WTC11 (cell line): ENCODE results near the gene ZFHX3. TPM values are rescaled to one million over a fixed set of nuclear protein-coding genes. Genes with fewer than 3 reads are reported as not detected.

Source experiments
- ATAC-seq: fragments of 200-7000 bp; cut with Tn5 transposase; 2 replicates; pipeline ENCODE4 v1.10.0; 2021; ENCODE audit warnings: mild to moderate bottlenecking, moderate library complexity
- CTCF ChIA-PET: fragments of 300-600 bp; sonication (Branson Sonifier 250); formaldehyde crosslinking; loops from one replicate; lab custom pipeline; 2021; ENCODE audit warnings: antibody characterized with exemption; lab: Charles Lee
- POLR2A ChIA-PET: fragments of 350-600 bp; sonication (Branson Sonifier 250); formaldehyde crosslinking; loops from one replicate; lab custom pipeline; 2021; ENCODE audit warnings: antibody characterized with exemption; lab: Charles Lee
- DNase-seq: peaks from one replicate; pipeline ENCODE4 v3.0.0; 2021; ENCODE audit warnings: low spot score
- H3K27ac Mint-ChIP-seq: 2 replicates; pipeline ENCODE4 v1.8.0; 2021; ENCODE audit warnings: mixed read lengths
- H3K27me3 Mint-ChIP-seq: 2 replicates; pipeline ENCODE4 v1.8.0; 2021; ENCODE audit warnings: low read depth, mild to moderate bottlenecking, moderate library complexity, mixed read lengths
- H3K36me3 Mint-ChIP-seq: 2 replicates; pipeline ENCODE4 v1.8.0; 2021; ENCODE audit warnings: mixed read lengths
- H3K4me1 Mint-ChIP-seq: 2 replicates; pipeline ENCODE4 v1.8.0; 2022; ENCODE audit warnings: mixed read lengths
- H3K4me3 Mint-ChIP-seq: 2 replicates; pipeline ENCODE4 v1.8.0; 2021; ENCODE audit warnings: mild to moderate bottlenecking, moderate library complexity, mixed read lengths
- H3K9me3 Mint-ChIP-seq: 2 replicates; pipeline ENCODE4 v1.8.0; 2021; ENCODE audit warnings: mixed read lengths
- AFF4 ChIP-seq: sonication (generic); formaldehyde crosslinking; IDR thresholded peaks from 2 replicates; pipeline ENCODE4 v1.8.1; 2023; ENCODE audit warnings: mild to moderate bottlenecking, missing genetic modification reagents, borderline replicate concordance
- ATF2 ChIP-seq: sonication (generic); formaldehyde crosslinking; IDR thresholded peaks from 2 replicates; pipeline ENCODE4 v1.8.1; 2022; ENCODE audit warnings: low read depth, missing genetic modification reagents, borderline replicate concordance
- E2F5 ChIP-seq: sonication (generic); formaldehyde crosslinking; IDR thresholded peaks from 2 replicates; pipeline ENCODE4 v1.8.1; 2022; ENCODE audit warnings: mild to moderate bottlenecking, moderate library complexity, missing genetic modification reagents
- FOXP1 ChIP-seq: sonication (generic); formaldehyde crosslinking; IDR thresholded peaks from 2 replicates; pipeline ENCODE4 v1.8.0; 2022; ENCODE audit warnings: missing genetic modification reagents, mild to moderate bottlenecking, moderate library complexity, borderline replicate concordance
- NR1H2 ChIP-seq: sonication (generic); formaldehyde crosslinking; IDR thresholded peaks from 2 replicates; pipeline ENCODE4 v1.9.0; 2021; ENCODE audit warnings: mild to moderate bottlenecking, moderate library complexity, missing genetic modification reagents
- NR2C2 ChIP-seq: sonication (generic); formaldehyde crosslinking; IDR thresholded peaks from 2 replicates; pipeline ENCODE4 v1.8.0; 2022; ENCODE audit warnings: mild to moderate bottlenecking, missing genetic modification reagents
- NR3C1 ChIP-seq: sonication (generic); formaldehyde crosslinking; conservative IDR thresholded peaks from 2 replicates; pipeline ENCODE4 v1.8.1; 2023; ENCODE audit warnings: low read depth, mild to moderate bottlenecking, missing genetic modification reagents
- SOX15 ChIP-seq: fragments of 250-450 bp; sonication (Bioruptor Pico); IDR thresholded peaks from 2 replicates; pipeline ENCODE4 v1.9.0; 2021; ENCODE audit warnings: mild to moderate bottlenecking
- ZBTB21 ChIP-seq: sonication (generic); formaldehyde crosslinking; IDR thresholded peaks from 2 replicates; pipeline ENCODE4 v1.8.1; 2023; ENCODE audit warnings: mild to moderate bottlenecking, missing genetic modification reagents, borderline replicate concordance
- ZBTB43 ChIP-seq: sonication (generic); formaldehyde crosslinking; IDR thresholded peaks from 2 replicates; pipeline ENCODE4 v1.8.1; 2023; ENCODE audit warnings: mild to moderate bottlenecking, missing genetic modification reagents
- ZNF219 ChIP-seq: sonication (generic); formaldehyde crosslinking; IDR thresholded peaks from 2 replicates; pipeline ENCODE4 v1.8.0; 2023; ENCODE audit warnings: missing genetic modification reagents, mild to moderate bottlenecking, borderline replicate concordance
- ZNF416 ChIP-seq: fragments of 250-450 bp; sonication (Bioruptor Pico); IDR thresholded peaks from 2 replicates; pipeline ENCODE4 v1.9.0; 2021; ENCODE audit warnings: mild to moderate bottlenecking, inconsistent platforms
- ZNF423 ChIP-seq: fragments of 250-450 bp; sonication (Bioruptor Pico); IDR thresholded peaks from 2 replicates; pipeline ENCODE4 v2.1.2; 2022; ENCODE audit warnings: mild to moderate bottlenecking, moderate library complexity
- total RNA-seq: library from RNA; stranded (reverse); gene quantifications from 3 replicates; pipeline ENCODE4 v1.2.3, GENCODE V29; 2021
- TF ChIP-seq, protein P1 (sequence below): sonication (generic); formaldehyde crosslinking; IDR thresholded peaks from 2 replicates; pipeline ENCODE4 v1.8.1; 2023; ENCODE audit warnings: mild to moderate bottlenecking, missing genetic modification reagents, moderate library complexity

Gene ZFHX3
- total RNA-seq, 1 experiment from 2014 or later, result 5.7 TPM

DNA sequence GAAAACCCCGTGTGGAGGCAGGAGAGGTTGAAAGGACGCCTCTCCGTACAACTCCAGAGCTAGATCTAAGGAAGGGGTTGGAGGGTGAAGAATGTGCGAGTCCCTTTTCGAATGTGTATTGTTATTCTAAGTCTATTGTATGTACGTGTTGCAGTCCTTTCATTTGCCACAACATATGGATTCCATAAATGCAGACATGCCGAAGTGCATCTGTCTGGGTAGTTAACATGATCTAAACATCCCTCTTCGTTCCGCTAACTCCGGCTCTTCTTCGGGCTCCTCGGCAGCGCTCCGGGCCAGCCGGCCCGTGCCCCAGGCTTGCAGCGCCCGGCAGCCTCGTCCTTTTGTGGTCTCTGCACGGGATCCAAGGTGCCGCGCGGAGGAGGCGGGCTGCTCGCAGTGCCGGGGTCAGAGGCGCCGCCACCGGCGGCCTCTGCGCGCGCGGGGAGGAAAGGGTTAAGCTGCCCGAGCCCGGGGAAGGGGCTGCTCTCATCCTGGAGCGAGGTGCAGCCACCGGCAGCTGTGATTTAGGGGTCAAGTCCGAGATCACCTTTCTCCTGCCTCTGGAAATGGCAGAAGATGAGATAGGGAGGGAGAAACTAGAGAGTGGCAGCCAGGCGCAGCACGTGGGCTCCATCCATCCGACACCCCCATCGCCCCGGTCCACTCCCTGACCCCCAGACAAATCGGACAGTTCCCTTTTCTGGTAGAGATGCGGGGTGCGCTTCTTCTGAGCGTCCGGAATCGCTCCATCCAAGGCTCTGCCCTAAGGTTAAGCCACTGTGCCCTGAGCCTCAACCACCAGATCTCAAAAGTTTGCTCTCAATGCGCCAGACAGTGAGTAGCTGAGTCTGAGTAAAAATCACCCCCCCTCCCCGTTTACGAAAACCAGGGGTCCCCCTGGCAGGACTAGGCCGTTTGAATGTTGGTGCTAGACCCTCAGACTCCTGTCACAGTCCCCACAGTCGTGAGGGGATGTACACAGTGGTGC is 15.1 kb upstream of the ZFHX3 start:
- Mint-ChIP-seq H3K36me3 (no peaks in the 10 kb centered on the region), H3K27me3 (peaks cover 92% of the 10 kb centered on the region), H3K4me1 (peaks cover 77% of the 10 kb centered on the region), H3K4me3 (peak overlapping the region; percentile 70), H3K27ac (no peak overlapping the region), H3K9me3 (no peaks in the 10 kb centered on the region)
- DNase-seq (peak; percentile 74), ATAC-seq (peak; percentile 29)
- ChIA-PET POLR2A (interaction anchor here (0.6 to 0.9 kb wide), 3 partner anchors 16 to 505 kb away, joined by 3 to 4 read pairs (median 3); no protein-coding TSS in a partner anchor), CTCF (interaction anchor here (0.6 to 3.7 kb wide), 10 partner anchors 8 to 230 kb away, joined by 3 to 15 read pairs (median 4); no protein-coding TSS in a partner anchor)
- TF ChIP-seq ZNF219 (no peak), FOXP1 (CRISPR knock-in tag) (peak; percentile 41; the same call in 1 of the 2 replicates), ZNF423 (no peak), E2F5 (0 out of 2 replicates have a peak, but pooled peaks have one; percentile 35), ZBTB43 (CRISPR knock-in tag) (0 out of 2 replicates have a peak, but pooled peaks have one; percentile 29)
- TF ChIP-seq, protein P1, sequence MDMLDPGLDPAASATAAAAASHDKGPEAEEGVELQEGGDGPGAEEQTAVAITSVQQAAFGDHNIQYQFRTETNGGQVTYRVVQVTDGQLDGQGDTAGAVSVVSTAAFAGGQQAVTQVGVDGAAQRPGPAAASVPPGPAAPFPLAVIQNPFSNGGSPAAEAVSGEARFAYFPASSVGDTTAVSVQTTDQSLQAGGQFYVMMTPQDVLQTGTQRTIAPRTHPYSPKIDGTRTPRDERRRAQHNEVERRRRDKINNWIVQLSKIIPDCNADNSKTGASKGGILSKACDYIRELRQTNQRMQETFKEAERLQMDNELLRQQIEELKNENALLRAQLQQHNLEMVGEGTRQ (CRISPR knock-in tag), result peak; percentile 31; the same call in 1 of the 2 replicates

DNA sequence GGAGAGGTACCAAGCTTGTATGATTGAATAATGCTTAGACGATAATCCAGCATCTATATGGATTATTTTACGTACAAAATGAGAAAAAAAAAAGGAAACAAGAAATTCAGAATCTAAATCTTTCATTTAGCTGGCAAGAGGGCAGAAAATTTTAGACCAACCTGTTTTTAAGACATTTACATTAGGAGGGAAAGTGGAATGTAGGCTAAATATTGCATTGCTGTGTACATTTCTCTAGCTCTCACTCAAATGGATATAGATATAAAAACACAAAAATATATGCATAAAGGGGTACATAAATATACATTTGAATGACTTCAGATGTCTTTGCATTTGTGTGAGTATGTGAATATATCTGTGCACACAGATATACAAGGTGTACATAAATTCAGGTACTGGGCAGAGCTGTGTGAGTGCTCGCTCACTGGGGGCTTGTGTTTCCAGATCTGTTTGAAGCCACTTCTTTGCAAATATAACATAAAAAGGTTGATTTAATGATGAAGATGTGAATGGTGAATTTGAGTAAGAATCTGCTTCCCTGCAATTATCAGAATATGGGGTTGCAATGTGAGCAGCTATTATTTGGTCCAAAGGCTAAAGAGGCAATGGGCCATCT is 14.2 kb upstream of the ZFHX3 start:
- DNase-seq (no peak), ATAC-seq (no peak)
- H3K27ac Mint-ChIP-seq, result no peak overlapping the region
- CTCF ChIA-PET, result interaction anchor here (1.2 to 3.7 kb wide), 7 partner anchors 12 to 230 kb away, joined by 3 to 15 read pairs (median 6); no protein-coding TSS in a partner anchor
- TF ChIP-seq ATF2 (CRISPR knock-in tag), result no peak
- no peak for TF ChIP-seq ZBTB21 (CRISPR knock-in tag)
- no peak for TF ChIP-seq NR1H2 (CRISPR knock-in tag)
- TF ChIP-seq, all 79 proteins: peak for 0
- Mint-ChIP-seq H3K4me3 (peak overlapping the region; percentile 70), H3K27me3 (peaks cover 83% of the 10 kb centered on the region), H3K4me1 (peaks cover 71% of the 10 kb centered on the region), H3K36me3 (no peaks in the 10 kb centered on the region), H3K9me3 (no peaks in the 10 kb centered on the region)
- POLR2A ChIA-PET, result interaction anchor here (0.9 to 1.1 kb wide), 2 partner anchors 15 to 26 kb away, joined by 4 to 5 read pairs; no protein-coding TSS in a partner anchor

DNA sequence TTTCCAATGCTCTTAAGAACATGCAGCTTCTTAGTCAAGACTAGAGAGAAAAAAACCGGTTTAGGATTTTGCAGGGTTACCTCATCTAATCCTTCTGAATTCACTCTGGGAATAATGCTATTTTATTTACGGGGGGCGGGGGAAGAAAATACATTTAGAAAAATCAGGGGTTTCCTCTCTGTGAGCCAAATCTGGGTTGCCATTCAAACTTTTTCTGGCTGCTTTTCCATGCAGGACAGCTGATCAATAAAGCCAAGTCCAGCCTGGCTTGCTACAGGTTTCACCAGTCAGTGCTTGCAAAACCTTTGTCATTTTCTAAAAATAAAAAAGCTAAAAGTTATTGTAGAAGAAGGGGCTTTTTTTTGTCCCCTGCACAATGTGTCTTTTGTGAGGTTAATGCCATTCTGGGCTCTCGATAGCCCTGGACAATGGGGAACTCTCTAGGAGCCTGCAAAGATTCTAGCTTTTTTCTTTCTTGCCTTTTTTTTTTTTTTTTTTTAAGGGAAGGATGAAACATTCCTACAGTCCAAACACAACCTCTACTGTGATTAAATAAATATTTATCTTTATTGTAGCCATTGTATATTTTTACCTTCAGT is 13.1 kb upstream of the ZFHX3 start:
- peaks cover 72% of the 10 kb centered on the region for H3K27me3 Mint-ChIP-seq
- no peak overlapping the region for H3K27ac Mint-ChIP-seq
- H3K36me3 Mint-ChIP-seq, result no peaks in the 10 kb centered on the region
- peaks cover 66% of the 10 kb centered on the region for H3K4me1 Mint-ChIP-seq
- no peaks in the 10 kb centered on the region for H3K9me3 Mint-ChIP-seq
- H3K4me3 Mint-ChIP-seq, result peak overlapping the region; percentile 42; the same call in 1 of the 2 replicates
- ChIA-PET CTCF (interaction anchor here (0.6 to 3.7 kb wide), 6 partner anchors 11 to 965 kb away, joined by 3 to 15 read pairs (median 4); no protein-coding TSS in a partner anchor), POLR2A (interaction anchor here (0.6 to 1.1 kb wide), 2 partner anchors 23 to 25 kb away, joined by 4 to 5 read pairs; no protein-coding TSS in a partner anchor)
- DNase-seq, result no peak
- ATAC-seq, result 0 out of 2 replicates have a peak, but pooled peaks have one; percentile 2
- TF ChIP-seq AFF4 (CRISPR knock-in tag) (no peak), SOX15 (no peak), NR3C1 (CRISPR knock-in tag) (no peak), NR2C2 (CRISPR knock-in tag) (no peak), ATF2 (CRISPR knock-in tag) (no peak), ZNF416 (CRISPR knock-in tag) (no peak), ZBTB43 (CRISPR knock-in tag) (no peak)
